ENCODE results near the gene PCBD1.
A peak's percentile ranks its signal among the peaks of the same experiment; 100 is the strongest.

Gene PCBD1

GRCh38 chr10:70850097-70850496 is 38.3 kb downstream of the PCBD1 start:
- no peak overlapping the region for H3K27ac Mint-ChIP-seq
- peaks cover 21% of the 10 kb centered on the region for H3K36me3 Mint-ChIP-seq (ENCODE audit: low read depth)
- H3K4me3 Mint-ChIP-seq = no peak overlapping the region
- no peaks in the 10 kb centered on the region for H3K9me3 Mint-ChIP-seq
- H3K27me3 Mint-ChIP-seq (ENCODE audit: low read depth) = no peaks in the 10 kb centered on the region
- DNase-seq (ENCODE audit: low spot score) = no peak
- peaks cover 16% of the 10 kb centered on the region for H3K4me1 Mint-ChIP-seq (ENCODE audit: low read depth)

- Mint-ChIP-seq H3K36me3 (ENCODE audit: low read depth) (peaks cover 18% of the 10 kb centered on the region), H3K27ac (no peak overlapping the region), H3K27me3 (ENCODE audit: low read depth) (no peaks in the 10 kb centered on the region), H3K4me1 (ENCODE audit: low read depth) (peaks cover 16% of the 10 kb centered on the region), H3K4me3 (no peak overlapping the region), H3K9me3 (no peaks in the 10 kb centered on the region)
- DNase-seq (ENCODE audit: low spot score) = no peak
Observed at GRCh38 chr10:70849582-70850016, 38.8 kb downstream of the PCBD1 start.

GRCh38 chr10:70847659-70848360 is 40.6 kb downstream of the PCBD1 start:
- Mint-ChIP-seq H3K4me1 (ENCODE audit: low read depth) (peaks cover 13% of the 10 kb centered on the region), H3K27ac (no peak overlapping the region), H3K36me3 (ENCODE audit: low read depth) (peaks cover 22% of the 10 kb centered on the region), H3K4me3 (no peak overlapping the region), H3K9me3 (no peaks in the 10 kb centered on the region), H3K27me3 (ENCODE audit: low read depth) (no peaks in the 10 kb centered on the region)
- DNase-seq (ENCODE audit: low spot score) = no peak

GRCh38 chr10:70846795-70847194 is 41.6 kb downstream of the PCBD1 start:
- Mint-ChIP-seq H3K27ac (no peak overlapping the region), H3K36me3 (ENCODE audit: low read depth) (peaks cover 24% of the 10 kb centered on the region), H3K4me1 (ENCODE audit: low read depth) (peaks cover 13% of the 10 kb centered on the region), H3K27me3 (ENCODE audit: low read depth) (no peaks in the 10 kb centered on the region), H3K4me3 (no peak overlapping the region), H3K9me3 (no peaks in the 10 kb centered on the region)
- no peak for DNase-seq (ENCODE audit: low spot score)

GRCh38 chr10:70845816-70846215 is 42.5 kb downstream of the PCBD1 start:
- Mint-ChIP-seq H3K4me1 (ENCODE audit: low read depth) (peaks cover 19% of the 10 kb centered on the region), H3K36me3 (ENCODE audit: low read depth) (peaks cover 27% of the 10 kb centered on the region), H3K4me3 (no peak overlapping the region), H3K9me3 (no peaks in the 10 kb centered on the region), H3K27me3 (ENCODE audit: low read depth) (no peaks in the 10 kb centered on the region), H3K27ac (peak overlapping the region; percentile 19)
- DNase-seq (ENCODE audit: low spot score) = no peak

- Mint-ChIP-seq H3K4me1 (ENCODE audit: low read depth) (peaks cover 21% of the 10 kb centered on the region), H3K4me3 (no peak overlapping the region), H3K36me3 (ENCODE audit: low read depth) (peaks cover 29% of the 10 kb centered on the region), H3K27me3 (ENCODE audit: low read depth) (no peaks in the 10 kb centered on the region), H3K9me3 (no peaks in the 10 kb centered on the region), H3K27ac (no peak overlapping the region)
- no peak for DNase-seq (ENCODE audit: low spot score)
Observed at GRCh38 chr10:70845256-70845655, 43.1 kb downstream of the PCBD1 start.

- Mint-ChIP-seq H3K27me3 (ENCODE audit: low read depth) (no peaks in the 10 kb centered on the region), H3K4me3 (no peak overlapping the region), H3K9me3 (no peaks in the 10 kb centered on the region), H3K4me1 (ENCODE audit: low read depth) (peaks cover 20% of the 10 kb centered on the region), H3K27ac (no peak overlapping the region), H3K36me3 (ENCODE audit: low read depth) (peaks cover 28% of the 10 kb centered on the region)
- DNase-seq (ENCODE audit: low spot score) = no peak
Observed at GRCh38 chr10:70843776-70844489, 44.4 kb downstream of the PCBD1 start.

GRCh38 chr10:70843333-70843732 is 45.0 kb downstream of the PCBD1 start:
- Mint-ChIP-seq H3K27ac (no peak overlapping the region), H3K4me1 (ENCODE audit: low read depth) (peaks cover 19% of the 10 kb centered on the region), H3K4me3 (no peak overlapping the region), H3K9me3 (no peaks in the 10 kb centered on the region), H3K36me3 (ENCODE audit: low read depth) (peaks cover 28% of the 10 kb centered on the region), H3K27me3 (ENCODE audit: low read depth) (no peaks in the 10 kb centered on the region)
- DNase-seq (ENCODE audit: low spot score) = no peak

- H3K27me3 Mint-ChIP-seq (ENCODE audit: low read depth) = no peaks in the 10 kb centered on the region
- peaks cover 41% of the 10 kb centered on the region for H3K36me3 Mint-ChIP-seq (ENCODE audit: low read depth)
- peaks cover 18% of the 10 kb centered on the region for H3K4me1 Mint-ChIP-seq (ENCODE audit: low read depth)
- H3K27ac Mint-ChIP-seq = no peak overlapping the region
- H3K9me3 Mint-ChIP-seq = peaks cover 8% of the 10 kb centered on the region
- DNase-seq (ENCODE audit: low spot score) = no peak
- H3K4me3 Mint-ChIP-seq = no peak overlapping the region
Observed at GRCh38 chr10:70840836-70841235, 47.5 kb downstream of the PCBD1 start.

GRCh38 chr10:70838270-70838805 is 50.0 kb downstream of the PCBD1 start:
- Mint-ChIP-seq H3K27ac (no peak overlapping the region), H3K36me3 (ENCODE audit: low read depth) (peaks cover 34% of the 10 kb centered on the region), H3K9me3 (peaks cover 8% of the 10 kb centered on the region), H3K4me1 (ENCODE audit: low read depth) (peaks cover 21% of the 10 kb centered on the region), H3K4me3 (no peak overlapping the region), H3K27me3 (ENCODE audit: low read depth) (no peaks in the 10 kb centered on the region)
- DNase-seq (ENCODE audit: low spot score) = no peak

- no peak overlapping the region for H3K27ac Mint-ChIP-seq
- H3K4me3 Mint-ChIP-seq = no peak overlapping the region
- DNase-seq (ENCODE audit: low spot score) = no peak
- peaks cover 31% of the 10 kb centered on the region for H3K36me3 Mint-ChIP-seq (ENCODE audit: low read depth)
- H3K27me3 Mint-ChIP-seq (ENCODE audit: low read depth) = no peaks in the 10 kb centered on the region
- peaks cover 28% of the 10 kb centered on the region for H3K4me1 Mint-ChIP-seq (ENCODE audit: low read depth)
- H3K9me3 Mint-ChIP-seq = peaks cover 8% of the 10 kb centered on the region
Observed at GRCh38 chr10:70837660-70838059, 50.7 kb downstream of the PCBD1 start.

- Mint-ChIP-seq H3K4me3 (no peak overlapping the region), H3K9me3 (peaks cover 8% of the 10 kb centered on the region), H3K27me3 (ENCODE audit: low read depth) (no peaks in the 10 kb centered on the region), H3K4me1 (ENCODE audit: low read depth) (peaks cover 27% of the 10 kb centered on the region), H3K27ac (no peak overlapping the region), H3K36me3 (ENCODE audit: low read depth) (peaks cover 26% of the 10 kb centered on the region)
- DNase-seq (ENCODE audit: low spot score) = no peak
Observed at GRCh38 chr10:70836319-70836718, 52.0 kb downstream of the PCBD1 start.

GRCh38 chr10:70834441-70835151 is 53.8 kb downstream of the PCBD1 start:
- Mint-ChIP-seq H3K4me1 (ENCODE audit: low read depth) (peaks cover 16% of the 10 kb centered on the region), H3K9me3 (peaks cover 8% of the 10 kb centered on the region), H3K36me3 (ENCODE audit: low read depth) (peaks cover 24% of the 10 kb centered on the region), H3K27ac (no peak overlapping the region), H3K27me3 (ENCODE audit: low read depth) (no peaks in the 10 kb centered on the region), H3K4me3 (no peak overlapping the region)
- no peak for DNase-seq (ENCODE audit: low spot score)

- Mint-ChIP-seq H3K4me1 (ENCODE audit: low read depth) (peaks cover 16% of the 10 kb centered on the region), H3K9me3 (peaks cover 8% of the 10 kb centered on the region), H3K4me3 (no peak overlapping the region), H3K27me3 (ENCODE audit: low read depth) (no peaks in the 10 kb centered on the region), H3K27ac (no peak overlapping the region), H3K36me3 (ENCODE audit: low read depth) (peaks cover 24% of the 10 kb centered on the region)
- no peak for DNase-seq (ENCODE audit: low spot score)
Observed at GRCh38 chr10:70834021-70834420, 54.3 kb downstream of the PCBD1 start.
